Measurements from ENCODE around the gene NGLY1. TPM values are rescaled to one million over a fixed set of nuclear protein-coding genes. Genes with fewer than 3 reads are reported as not detected.

Gene NGLY1
- total and polyA plus RNA-seq, 4 donors: 14.1 to 37.9 (median 28.1) TPM

DNA sequence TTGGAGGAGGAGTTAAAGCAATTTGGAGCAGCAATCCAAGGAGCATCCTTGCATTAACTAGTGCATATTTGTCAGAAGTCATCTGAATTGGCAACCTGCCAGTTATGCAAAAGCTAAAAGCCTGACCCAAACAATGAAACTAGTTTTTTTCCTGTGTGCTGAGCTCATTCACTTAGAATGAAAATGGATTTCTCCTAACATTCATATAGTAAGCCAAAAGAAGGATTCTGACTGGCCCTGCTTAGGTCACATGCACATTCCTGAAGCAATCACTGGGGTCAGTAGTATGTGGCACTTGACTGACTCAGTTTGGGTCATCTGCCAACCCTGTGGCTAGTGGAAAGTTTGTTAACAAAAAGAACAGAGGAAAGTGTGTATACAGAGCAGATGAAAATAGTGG lies 37.1 kb upstream of the NGLY1 start:
- Histone ChIP-seq H3K4me3 (ENCODE audit: low read length in 2 of 2) (no peak overlapping the region), H3K9me3 (ENCODE audit: control insufficient read depth, low read length) (peaks cover 2% of the 10 kb centered on the region), H3K4me1 (ENCODE audit: control insufficient read depth in 1 of 2, insufficient read depth in 2 of 2, low read length in 2 of 2) (no peaks in the 10 kb centered on the region), H3K27me3 (ENCODE audit: control insufficient read depth in 1 of 2, insufficient read depth in 2 of 2, low read length in 1 of 2) (no peaks in the 10 kb centered on the region), H3K27ac (ENCODE audit: low read depth in 1 of 2, low read length in 2 of 2) (no peak overlapping the region), H3K36me3 (ENCODE audit: control insufficient read depth in 1 of 2, insufficient read depth in 2 of 2, low read length in 1 of 2) (no peaks in the 10 kb centered on the region)
- ATAC-seq (ENCODE audit: low FRiP score) (no peak), DNase-seq (no peak)
- intact Hi-C loops (cut with DNase I): no loop called here

GRCh38 chr3:25818335-25818734 lies 35.1 kb upstream of the NGLY1 start:
- intact Hi-C loops (cut with DNase I): loop anchor here in 1 of 2 donors (10.0 kb wide), 1 partner anchor 64 kb away; no protein-coding TSS in a partner anchor

GRCh38 chr3:25817638-25818037 lies 34.4 kb upstream of the NGLY1 start:
- 48 to 49% methylated on average over 1 of the region's 1 CpG for WGBS, 2 donors
- ATAC-seq (ENCODE audit: low FRiP score): no peak
- peaks cover 2% of the 10 kb centered on the region for H3K9me3 ChIP-seq (ENCODE audit: control insufficient read depth, low read length)
- no peak overlapping the region for H3K4me3 ChIP-seq (ENCODE audit: low read length in 2 of 2)
- no peaks in the 10 kb centered on the region for H3K4me1 ChIP-seq (ENCODE audit: control insufficient read depth in 1 of 2, insufficient read depth in 2 of 2, low read length in 2 of 2)
- no peak overlapping the region for H3K27ac ChIP-seq (ENCODE audit: low read depth in 1 of 2, low read length in 2 of 2)
- H3K27me3 ChIP-seq (ENCODE audit: control insufficient read depth in 1 of 2, insufficient read depth in 2 of 2, low read length in 1 of 2): no peaks in the 10 kb centered on the region
- intact Hi-C loops (cut with DNase I): loop anchor here in 1 of 2 donors (10.0 kb wide), 1 partner anchor 63 kb away; no protein-coding TSS in a partner anchor
- no peak for DNase-seq
- no peaks in the 10 kb centered on the region for H3K36me3 ChIP-seq (ENCODE audit: control insufficient read depth in 1 of 2, insufficient read depth in 2 of 2, low read length in 1 of 2)

More at GRCh38 chr3:25818335-25818734, 35.1 kb upstream of the NGLY1 start:
- H3K4me3 ChIP-seq (ENCODE audit: low read length in 2 of 2): no peak overlapping the region
- ATAC-seq (ENCODE audit: low FRiP score) (no peak), DNase-seq (no peak)
- no peak overlapping the region for H3K27ac ChIP-seq (ENCODE audit: low read depth in 1 of 2, low read length in 2 of 2)
- no peaks in the 10 kb centered on the region for H3K36me3 ChIP-seq (ENCODE audit: control insufficient read depth in 1 of 2, insufficient read depth in 2 of 2, low read length in 1 of 2)
- no peaks in the 10 kb centered on the region for H3K27me3 ChIP-seq (ENCODE audit: control insufficient read depth in 1 of 2, insufficient read depth in 2 of 2, low read length in 1 of 2)
- H3K4me1 ChIP-seq (ENCODE audit: control insufficient read depth in 1 of 2, insufficient read depth in 2 of 2, low read length in 2 of 2): no peaks in the 10 kb centered on the region
- 84 to 85% methylated on average over 4 of the region's 4 CpGs for WGBS, 2 donors
- peaks cover 2% of the 10 kb centered on the region for H3K9me3 ChIP-seq (ENCODE audit: control insufficient read depth, low read length)

- Histone ChIP-seq H3K9me3 (ENCODE audit: control insufficient read depth, low read length) (peaks cover 2% of the 10 kb centered on the region), H3K36me3 (ENCODE audit: control insufficient read depth in 1 of 2, insufficient read depth in 2 of 2, low read length in 1 of 2) (no peaks in the 10 kb centered on the region), H3K4me1 (ENCODE audit: control insufficient read depth in 1 of 2, insufficient read depth in 2 of 2, low read length in 2 of 2) (no peaks in the 10 kb centered on the region), H3K4me3 (ENCODE audit: low read length in 2 of 2) (no peak overlapping the region), H3K27me3 (ENCODE audit: control insufficient read depth in 1 of 2, insufficient read depth in 2 of 2, low read length in 1 of 2) (no peaks in the 10 kb centered on the region), H3K27ac (ENCODE audit: low read depth in 1 of 2, low read length in 2 of 2) (no peak overlapping the region)
- intact Hi-C loops (cut with DNase I): loop anchor here in 1 of 2 donors (10.0 kb wide), 1 partner anchor 62 kb away; no protein-coding TSS in a partner anchor
- no peak for DNase-seq
- no peak for ATAC-seq (ENCODE audit: low FRiP score)
- WGBS, 2 donors: 67 to 69% methylated on average over 1 of the region's 1 CpG
Measured at GRCh38 chr3:25817107-25817506, 33.9 kb upstream of the NGLY1 start.

GRCh38 chr3:25812644-25813043 lies 29.4 kb upstream of the NGLY1 start:
- intact Hi-C loops (cut with DNase I): loop anchor here in 1 of 2 donors (10.0 kb wide), 1 partner anchor 58 kb away; no protein-coding TSS in a partner anchor
- no peaks in the 10 kb centered on the region for H3K27me3 ChIP-seq (ENCODE audit: control insufficient read depth in 1 of 2, insufficient read depth in 2 of 2, low read length in 1 of 2)
- no peaks in the 10 kb centered on the region for H3K36me3 ChIP-seq (ENCODE audit: control insufficient read depth in 1 of 2, insufficient read depth in 2 of 2, low read length in 1 of 2)
- no peak for DNase-seq
- WGBS, 2 donors: 89 to 91% methylated on average over 4 of the region's 4 CpGs
- H3K9me3 ChIP-seq (ENCODE audit: control insufficient read depth, low read length): peaks cover 2% of the 10 kb centered on the region
- no peak overlapping the region for H3K27ac ChIP-seq (ENCODE audit: low read depth in 1 of 2, low read length in 2 of 2)
- H3K4me1 ChIP-seq (ENCODE audit: control insufficient read depth in 1 of 2, insufficient read depth in 2 of 2, low read length in 2 of 2): no peaks in the 10 kb centered on the region
- ATAC-seq (ENCODE audit: low FRiP score): no peak
- no peak overlapping the region for H3K4me3 ChIP-seq (ENCODE audit: low read length in 2 of 2)

DNA sequence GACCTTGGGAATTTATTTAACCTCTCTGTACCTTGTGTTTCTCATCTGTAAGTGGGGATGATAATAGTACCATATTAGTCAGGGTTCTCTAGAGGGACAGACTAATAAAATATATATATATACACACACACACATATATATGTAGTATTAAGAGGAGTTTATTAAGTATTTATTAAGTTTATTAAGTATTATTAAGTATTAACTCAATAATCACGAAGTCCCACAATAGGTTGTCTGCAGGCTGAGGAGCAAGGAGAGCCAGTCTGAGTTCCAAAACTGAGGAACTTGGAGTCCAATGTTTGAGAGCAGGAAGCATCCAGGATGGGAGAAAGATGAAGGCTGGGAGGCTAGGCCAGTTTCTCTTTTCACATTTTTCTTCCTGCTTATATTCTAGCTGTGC lies 21.4 kb upstream of the NGLY1 start:
- no peak for DNase-seq
- ATAC-seq (ENCODE audit: low FRiP score): no peak
- Histone ChIP-seq H3K27me3 (ENCODE audit: control insufficient read depth in 1 of 2, insufficient read depth in 2 of 2, low read length in 1 of 2) (no peaks in the 10 kb centered on the region), H3K27ac (ENCODE audit: low read depth in 1 of 2, low read length in 2 of 2) (no peak overlapping the region), H3K4me3 (ENCODE audit: low read length in 2 of 2) (no peak overlapping the region), H3K36me3 (ENCODE audit: control insufficient read depth in 1 of 2, insufficient read depth in 2 of 2, low read length in 1 of 2) (no peaks in the 10 kb centered on the region), H3K9me3 (ENCODE audit: control insufficient read depth, low read length) (no peaks in the 10 kb centered on the region), H3K4me1 (ENCODE audit: control insufficient read depth in 1 of 2, insufficient read depth in 2 of 2, low read length in 2 of 2) (no peaks in the 10 kb centered on the region)
- 91 to 100% methylated on average over 1 of the region's 1 CpG for WGBS, 2 donors
- intact Hi-C loops (cut with DNase I): no loop called here

- WGBS, 2 donors: 69 to 84% methylated on average over 2 of the region's 2 CpGs
- intact Hi-C loops (cut with DNase I): no loop called here
- H3K9me3 ChIP-seq (ENCODE audit: control insufficient read depth, low read length): no peaks in the 10 kb centered on the region
- H3K4me3 ChIP-seq (ENCODE audit: low read length in 2 of 2): no peak overlapping the region
- H3K27ac ChIP-seq (ENCODE audit: low read depth in 1 of 2, low read length in 2 of 2): no peak overlapping the region
- DNase-seq (no peak), ATAC-seq (ENCODE audit: low FRiP score) (no peak)
- no peaks in the 10 kb centered on the region for H3K4me1 ChIP-seq (ENCODE audit: control insufficient read depth in 1 of 2, insufficient read depth in 2 of 2, low read length in 2 of 2)
- no peaks in the 10 kb centered on the region for H3K36me3 ChIP-seq (ENCODE audit: control insufficient read depth in 1 of 2, insufficient read depth in 2 of 2, low read length in 1 of 2)
- H3K27me3 ChIP-seq (ENCODE audit: control insufficient read depth in 1 of 2, insufficient read depth in 2 of 2, low read length in 1 of 2): no peaks in the 10 kb centered on the region
Measured at GRCh38 chr3:25803833-25804232, 20.6 kb upstream of the NGLY1 start.

- H3K36me3 ChIP-seq (ENCODE audit: control insufficient read depth in 1 of 2, insufficient read depth in 2 of 2, low read length in 1 of 2): no peaks in the 10 kb centered on the region
- H3K9me3 ChIP-seq (ENCODE audit: control insufficient read depth, low read length): no peaks in the 10 kb centered on the region
- DNase-seq (no peak), ATAC-seq (ENCODE audit: low FRiP score) (no peak)
- no peaks in the 10 kb centered on the region for H3K4me1 ChIP-seq (ENCODE audit: control insufficient read depth in 1 of 2, insufficient read depth in 2 of 2, low read length in 2 of 2)
- WGBS, 2 donors: 82 to 90% methylated on average over 3 of the region's 3 CpGs
- intact Hi-C loops (cut with DNase I): no loop called here
- H3K27me3 ChIP-seq (ENCODE audit: control insufficient read depth in 1 of 2, insufficient read depth in 2 of 2, low read length in 1 of 2): no peaks in the 10 kb centered on the region
- no peak overlapping the region for H3K27ac ChIP-seq (ENCODE audit: low read depth in 1 of 2, low read length in 2 of 2)
- H3K4me3 ChIP-seq (ENCODE audit: low read length in 2 of 2): no peak overlapping the region
Measured at GRCh38 chr3:25801786-25802185, 18.5 kb upstream of the NGLY1 start.
